ENCODE results near the gene EYS. TPM values are rescaled to one million over a fixed set of nuclear protein-coding genes. Genes with fewer than 3 reads are reported as not detected.
"Not testable (repeated sequence)": the region's sequence is repeated elsewhere in the genome, so short reads cannot be mapped to it uniquely, and the experiment has no call there.

Gene EYS
- total and polyA plus RNA-seq, 4 donors = not detected

DNA sequence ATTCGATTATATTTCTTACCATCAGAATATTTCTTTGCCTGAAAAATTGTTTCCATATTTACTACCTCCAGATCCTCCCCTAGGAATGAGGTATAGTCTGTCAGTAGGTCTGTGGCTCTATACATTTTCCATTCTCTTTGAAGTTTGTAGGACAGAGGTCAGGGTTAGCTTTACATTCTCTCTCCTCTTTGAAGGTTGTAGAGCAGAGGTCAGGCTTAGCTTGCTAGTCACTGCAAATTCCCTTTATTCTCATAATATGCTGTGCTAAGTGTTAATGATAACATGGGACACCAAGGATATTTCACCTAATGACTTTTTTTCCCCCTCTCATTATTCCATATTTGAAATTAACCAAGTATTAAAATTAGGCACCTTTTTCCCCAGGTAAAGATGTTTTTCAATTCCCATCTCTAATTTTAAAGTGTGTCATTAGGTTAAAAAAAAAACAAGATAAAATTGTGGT is 1660.2 kb downstream of the EYS start:
- H3K9me3 ChIP-seq (ENCODE audit: control insufficient read depth, low read length) = peaks cover 2% of the 10 kb centered on the region
- ATAC-seq (ENCODE audit: low FRiP score) (no peak), DNase-seq (no peak)
- no peak overlapping the region for H3K27ac ChIP-seq (ENCODE audit: low read depth in 1 of 2, low read length in 2 of 2)
- H3K4me1 ChIP-seq (ENCODE audit: control insufficient read depth in 1 of 2, insufficient read depth in 2 of 2, low read length in 2 of 2) = no peaks in the 10 kb centered on the region
- 42 to 48% methylated on average over 1 of the region's 1 CpG for WGBS, 2 donors
- intact Hi-C loops (cut with DNase I) = no loop called here
- H3K4me3 ChIP-seq (ENCODE audit: low read length in 2 of 2) = no peak overlapping the region
- H3K27me3 ChIP-seq (ENCODE audit: control insufficient read depth in 1 of 2, insufficient read depth in 2 of 2, low read length in 1 of 2) = no peaks in the 10 kb centered on the region
- no peaks in the 10 kb centered on the region for H3K36me3 ChIP-seq (ENCODE audit: control insufficient read depth in 1 of 2, insufficient read depth in 2 of 2, low read length in 1 of 2)

DNA sequence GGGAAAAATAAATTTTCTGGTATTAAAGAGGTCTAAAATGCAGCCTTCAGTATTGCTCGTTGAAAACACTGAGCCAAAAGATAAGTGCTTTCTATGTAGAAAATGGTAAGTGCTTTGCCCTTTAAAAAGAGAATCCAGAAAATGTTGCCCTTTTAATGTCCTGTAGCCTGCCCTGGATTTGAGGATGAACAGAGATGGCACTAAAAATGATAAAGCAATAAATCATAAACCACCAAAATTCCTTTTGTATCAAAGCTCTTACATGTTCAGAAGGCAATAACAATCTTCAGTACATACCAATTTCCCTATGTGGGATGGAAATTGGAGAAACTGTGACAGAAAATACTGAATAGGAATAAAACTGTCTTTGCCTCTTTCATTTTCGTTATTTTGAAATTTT is 1665.7 kb downstream of the EYS start:
- no peak overlapping the region for H3K27ac ChIP-seq (ENCODE audit: low read depth in 1 of 2, low read length in 2 of 2)
- intact Hi-C loops (cut with DNase I) = no loop called here
- no peak for ATAC-seq (ENCODE audit: low FRiP score)
- DNase-seq = no peak
- no peak overlapping the region for H3K4me3 ChIP-seq (ENCODE audit: low read length in 2 of 2)
- H3K4me1 ChIP-seq (ENCODE audit: control insufficient read depth in 1 of 2, insufficient read depth in 2 of 2, low read length in 2 of 2) = no peaks in the 10 kb centered on the region
- H3K9me3 ChIP-seq (ENCODE audit: control insufficient read depth, low read length) = no peaks in the 10 kb centered on the region
- 58% methylated on average over 2 of the region's 2 CpGs for WGBS, 2 donors
- H3K27me3 ChIP-seq (ENCODE audit: control insufficient read depth in 1 of 2, insufficient read depth in 2 of 2, low read length in 1 of 2) = no peaks in the 10 kb centered on the region
- H3K36me3 ChIP-seq (ENCODE audit: control insufficient read depth in 1 of 2, insufficient read depth in 2 of 2, low read length in 1 of 2) = no peaks in the 10 kb centered on the region

DNA sequence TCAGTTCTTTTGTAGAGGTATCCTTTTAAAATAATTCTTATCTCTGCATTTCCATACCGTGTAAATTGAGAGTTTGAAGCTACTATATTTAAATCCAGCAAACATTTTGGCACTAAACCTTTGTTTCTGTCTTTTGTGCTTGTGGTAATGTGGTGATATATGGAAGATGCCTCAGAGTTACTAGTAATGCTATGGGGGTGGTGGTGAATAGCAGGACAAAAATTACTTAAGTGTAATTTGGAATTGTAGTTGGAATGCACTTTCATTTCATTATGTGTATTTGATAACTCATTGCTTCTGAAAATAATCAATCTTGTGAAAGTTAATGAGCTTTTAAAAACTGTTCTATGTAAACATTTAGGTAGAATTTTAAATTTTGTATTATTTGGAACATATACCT is 1666.9 kb downstream of the EYS start:
- no peak overlapping the region for H3K4me3 ChIP-seq (ENCODE audit: low read length in 2 of 2)
- H3K4me1 ChIP-seq (ENCODE audit: control insufficient read depth in 1 of 2, insufficient read depth in 2 of 2, low read length in 2 of 2) = no peaks in the 10 kb centered on the region
- DNase-seq (no peak), ATAC-seq (ENCODE audit: low FRiP score) (no peak)
- H3K27ac ChIP-seq (ENCODE audit: low read depth in 1 of 2, low read length in 2 of 2) = no peak overlapping the region
- H3K36me3 ChIP-seq (ENCODE audit: control insufficient read depth in 1 of 2, insufficient read depth in 2 of 2, low read length in 1 of 2) = no peaks in the 10 kb centered on the region
- H3K27me3 ChIP-seq (ENCODE audit: control insufficient read depth in 1 of 2, insufficient read depth in 2 of 2, low read length in 1 of 2) = no peaks in the 10 kb centered on the region
- intact Hi-C loops (cut with DNase I) = no loop called here
- WGBS, 2 donors = 10 to 20% methylated on average over 1 of the region's 1 CpG
- H3K9me3 ChIP-seq (ENCODE audit: control insufficient read depth, low read length) = no peaks in the 10 kb centered on the region

GRCh38 chr6:64037427-64037826 is 1669.6 kb downstream of the EYS start:
- Histone ChIP-seq H3K4me3 (ENCODE audit: low read length in 2 of 2) (no peak overlapping the region), H3K27ac (ENCODE audit: low read depth in 1 of 2, low read length in 2 of 2) (no peak overlapping the region), H3K9me3 (ENCODE audit: control insufficient read depth, low read length) (no peaks in the 10 kb centered on the region), H3K27me3 (ENCODE audit: control insufficient read depth in 1 of 2, insufficient read depth in 2 of 2, low read length in 1 of 2) (no peaks in the 10 kb centered on the region), H3K36me3 (ENCODE audit: control insufficient read depth in 1 of 2, insufficient read depth in 2 of 2, low read length in 1 of 2) (no peaks in the 10 kb centered on the region), H3K4me1 (ENCODE audit: control insufficient read depth in 1 of 2, insufficient read depth in 2 of 2, low read length in 2 of 2) (no peaks in the 10 kb centered on the region)
- 58 to 59% methylated on average over 1 of the region's 1 CpG for WGBS, 2 donors
- ATAC-seq (ENCODE audit: low FRiP score) (no peak), DNase-seq (no peak)
- intact Hi-C loops (cut with DNase I) = no loop called here

- H3K36me3 ChIP-seq (ENCODE audit: control insufficient read depth in 1 of 2, insufficient read depth in 2 of 2, low read length in 1 of 2) = no peaks in the 10 kb centered on the region
- DNase-seq (no peak), ATAC-seq (ENCODE audit: low FRiP score) (no peak)
- no peak overlapping the region for H3K27ac ChIP-seq (ENCODE audit: low read depth in 1 of 2, low read length in 2 of 2)
- no peak overlapping the region for H3K4me3 ChIP-seq (ENCODE audit: low read length in 2 of 2)
- intact Hi-C loops (cut with DNase I) = no loop called here
- H3K9me3 ChIP-seq (ENCODE audit: control insufficient read depth, low read length) = no peaks in the 10 kb centered on the region
- no peaks in the 10 kb centered on the region for H3K4me1 ChIP-seq (ENCODE audit: control insufficient read depth in 1 of 2, insufficient read depth in 2 of 2, low read length in 2 of 2)
- H3K27me3 ChIP-seq (ENCODE audit: control insufficient read depth in 1 of 2, insufficient read depth in 2 of 2, low read length in 1 of 2) = no peaks in the 10 kb centered on the region
- 37 to 51% methylated on average over 3 of the region's 3 CpGs for WGBS, 2 donors
Measured at GRCh38 chr6:64034910-64035655, 1671.9 kb downstream of the EYS start.

GRCh38 chr6:64034291-64034690 is 1672.7 kb downstream of the EYS start:
- no peaks in the 10 kb centered on the region for H3K4me1 ChIP-seq (ENCODE audit: control insufficient read depth in 1 of 2, insufficient read depth in 2 of 2, low read length in 2 of 2)
- H3K9me3 ChIP-seq (ENCODE audit: control insufficient read depth, low read length) = no peaks in the 10 kb centered on the region
- WGBS, 2 donors = 41% methylated on average over 4 of the region's 4 CpGs
- no peak for ATAC-seq (ENCODE audit: low FRiP score)
- H3K27me3 ChIP-seq (ENCODE audit: control insufficient read depth in 1 of 2, insufficient read depth in 2 of 2, low read length in 1 of 2) = no peaks in the 10 kb centered on the region
- intact Hi-C loops (cut with DNase I) = no loop called here
- no peak for DNase-seq
- H3K27ac ChIP-seq (ENCODE audit: low read depth in 1 of 2, low read length in 2 of 2) = no peak overlapping the region
- no peak overlapping the region for H3K4me3 ChIP-seq (ENCODE audit: low read length in 2 of 2)
- H3K36me3 ChIP-seq (ENCODE audit: control insufficient read depth in 1 of 2, insufficient read depth in 2 of 2, low read length in 1 of 2) = no peaks in the 10 kb centered on the region

DNA sequence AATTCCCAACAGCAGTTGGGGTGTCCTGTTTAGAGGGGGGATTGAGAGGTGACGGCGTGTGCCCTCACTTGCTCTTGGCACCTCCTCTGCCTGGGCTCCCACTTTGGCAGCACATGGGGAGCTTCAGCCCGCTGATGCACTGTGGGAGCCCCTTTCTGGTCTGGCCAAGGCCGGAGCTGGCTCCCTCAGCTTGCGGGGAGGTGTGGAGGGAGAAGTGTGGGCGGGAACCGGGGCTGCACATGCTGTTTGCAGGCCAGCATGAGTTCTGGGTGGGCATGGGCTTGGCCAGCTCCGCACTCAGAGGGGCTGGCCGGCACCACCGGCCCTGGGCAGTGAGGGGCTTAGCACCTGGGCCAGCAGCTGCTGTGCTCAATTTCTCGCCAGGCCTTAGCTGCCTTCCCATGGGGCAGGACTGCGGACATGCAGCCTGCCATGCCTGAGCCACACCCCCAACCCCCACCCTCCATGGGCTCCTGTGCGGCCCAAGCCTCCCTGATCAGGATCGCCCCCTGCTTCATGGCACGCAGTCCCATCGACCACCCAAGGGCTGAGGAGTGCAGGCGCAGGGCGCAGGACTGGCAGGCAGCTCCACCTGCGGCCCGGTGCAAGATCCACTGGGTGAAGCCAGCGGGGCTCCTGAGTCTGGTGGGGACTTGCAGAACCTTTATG is 1675.9 kb downstream of the EYS start:
- H3K4me3 ChIP-seq (ENCODE audit: low read length in 2 of 2); H3K36me3 ChIP-seq (ENCODE audit: control insufficient read depth in 1 of 2, insufficient read depth in 2 of 2, low read length in 1 of 2); intact Hi-C loops (cut with DNase I); DNase-seq; H3K27ac ChIP-seq (ENCODE audit: low read depth in 1 of 2, low read length in 2 of 2); H3K4me1 ChIP-seq (ENCODE audit: control insufficient read depth in 1 of 2, insufficient read depth in 2 of 2, low read length in 2 of 2); H3K9me3 ChIP-seq (ENCODE audit: control insufficient read depth, low read length); ATAC-seq (ENCODE audit: low FRiP score); H3K27me3 ChIP-seq (ENCODE audit: control insufficient read depth in 1 of 2, insufficient read depth in 2 of 2, low read length in 1 of 2): not testable (repeated sequence)
- WGBS, 2 donors = 97% methylated on average over 21 of the region's 21 CpGs

GRCh38 chr6:64023693-64024092 is 1683.3 kb downstream of the EYS start:
- Histone ChIP-seq H3K9me3 (ENCODE audit: control insufficient read depth, low read length) (no peaks in the 10 kb centered on the region), H3K27me3 (ENCODE audit: control insufficient read depth in 1 of 2, insufficient read depth in 2 of 2, low read length in 1 of 2) (no peaks in the 10 kb centered on the region), H3K36me3 (ENCODE audit: control insufficient read depth in 1 of 2, insufficient read depth in 2 of 2, low read length in 1 of 2) (no peaks in the 10 kb centered on the region), H3K4me1 (ENCODE audit: control insufficient read depth in 1 of 2, insufficient read depth in 2 of 2, low read length in 2 of 2) (no peaks in the 10 kb centered on the region), H3K27ac (ENCODE audit: low read depth in 1 of 2, low read length in 2 of 2) (no peak overlapping the region), H3K4me3 (ENCODE audit: low read length in 2 of 2) (no peak overlapping the region)
- intact Hi-C loops (cut with DNase I) = no loop called here
- ATAC-seq (ENCODE audit: low FRiP score) (no peak), DNase-seq (no peak)
- 95 to 96% methylated on average over 24 of the region's 24 CpGs for WGBS, 2 donors

- DNase-seq (no peak), ATAC-seq (ENCODE audit: low FRiP score) (no peak)
- Histone ChIP-seq H3K4me1 (ENCODE audit: control insufficient read depth in 1 of 2, insufficient read depth in 2 of 2, low read length in 2 of 2) (no peaks in the 10 kb centered on the region), H3K27me3 (ENCODE audit: control insufficient read depth in 1 of 2, insufficient read depth in 2 of 2, low read length in 1 of 2) (no peaks in the 10 kb centered on the region), H3K27ac (ENCODE audit: low read depth in 1 of 2, low read length in 2 of 2) (no peak overlapping the region), H3K9me3 (ENCODE audit: control insufficient read depth, low read length) (no peaks in the 10 kb centered on the region), H3K36me3 (ENCODE audit: control insufficient read depth in 1 of 2, insufficient read depth in 2 of 2, low read length in 1 of 2) (no peaks in the 10 kb centered on the region), H3K4me3 (ENCODE audit: low read length in 2 of 2) (no peak overlapping the region)
- intact Hi-C loops (cut with DNase I) = no loop called here
Measured at GRCh38 chr6:64014595-64014994, 1692.4 kb downstream of the EYS start.
